Vagina (tissue), 2 donors: ENCODE measurements around the gene ZGPAT. TPM values are rescaled to one million over a fixed set of nuclear protein-coding genes. Genes with fewer than 3 reads are reported as not detected.
A peak's percentile ranks its signal among the peaks of the same experiment; 100 is the strongest.

Experiments used
- DNase-seq, 2 donors: peaks; one replicate each; pipeline ENCODE4 v3.0.0-alpha.2; 2017; ENCODE audit errors: extremely low spot score in 2 of 2
- H3K27ac ChIP-seq: fragments of 200-600 bp; sonication (generic); one replicate; pipeline ENCODE4 v1.5.1; 2019
- H3K27me3 ChIP-seq: fragments of 200-600 bp; sonication (generic); one replicate; pipeline ENCODE4 v1.5.1; 2019
- H3K36me3 ChIP-seq, 2 donors: fragments of 200-600 bp; sonication (generic); one replicate each; pipeline ENCODE4 v1.5.1; 2017 to 2019
- H3K4me1 ChIP-seq: fragments of 200-600 bp; sonication (generic); one replicate; pipeline ENCODE4 v1.5.1; 2019
- H3K4me3 ChIP-seq, 2 donors: fragments of 200-600 bp; sonication (generic); 1 replicate in 1 of 2; 2 replicates in 1 of 2; pipeline ENCODE4 v1.5.1; 2016 to 2019
- H3K9me3 ChIP-seq: fragments of 200-600 bp; sonication (generic); one replicate; pipeline ENCODE4 v1.5.1; 2019
- CTCF ChIP-seq, 3 experiments: fragments of 450-650 bp in 2 of 3; fragments of 200-600 bp in 1 of 3; sonication (generic) in 1 of 3; IDR thresholded peaks; one replicate each; pipeline ENCODE4 v1.5.1; 2017 to 2019; ENCODE audit warnings: antibody characterized with exemption in 3 of 3, mild to moderate bottlenecking in 2 of 3, moderate library complexity in 2 of 3
- POLR2A ChIP-seq, 2 donors: fragments of 450-650 bp; IDR thresholded peaks; one replicate each; pipeline ENCODE4 v1.6.1; 2017; ENCODE audit warnings: antibody characterized with exemption in 2 of 2, mild to moderate bottlenecking in 2 of 2, moderate library complexity in 2 of 2
- POLR2AphosphoS5 ChIP-seq, 2 donors: sonication (generic); formaldehyde crosslinking; IDR thresholded peaks; one replicate each; pipeline ENCODE4 v1.9.0; 2017; ENCODE audit warnings: antibody characterized with exemption in 2 of 2, mild to moderate bottlenecking in 2 of 2, low read depth in 1 of 2; ENCODE audit not compliant: insufficient read depth in 1 of 2
- intact Hi-C: fragments of 100-400 bp; cut with DNase I; formaldehyde crosslinking; loops from one replicate; pipeline ENCODE4 v1.15.1; 2023
- total RNA-seq: library from RNA; depleted of rRNA; stranded (reverse); fragments of >200 nt; gene quantifications from one replicate; pipeline ENCODE4 v1.2.3, GENCODE V29; 2016

Gene ZGPAT
- total RNA-seq, 1 donor from 2014 or later, result 30.4 TPM

GRCh38 chr20:63734111-63734945 is 26.5 kb downstream of the ZGPAT start:
- Histone ChIP-seq H3K27me3 (no peaks in the 10 kb centered on the region), H3K9me3 (no peaks in the 10 kb centered on the region), H3K4me1 (peaks cover 34% of the 10 kb centered on the region), H3K4me3 (no peak overlapping the region), H3K36me3 (peaks cover 0 to 30% of the 10 kb centered on the region in 2 donors), H3K27ac (no peak overlapping the region)
- intact Hi-C loops, result no loop called here
- TF ChIP-seq POLR2AphosphoS5 (IDR thresholded peaks at IDR 0.05; ENCODE audit: insufficient read depth in 1 of 2, low read depth in 1 of 2), result no peak
- TF ChIP-seq POLR2A (IDR thresholded peaks at IDR 0.05), result no peak
- TF ChIP-seq CTCF (IDR thresholded peaks at IDR 0.05), result no peak
- DNase-seq, result no peak

DNA sequence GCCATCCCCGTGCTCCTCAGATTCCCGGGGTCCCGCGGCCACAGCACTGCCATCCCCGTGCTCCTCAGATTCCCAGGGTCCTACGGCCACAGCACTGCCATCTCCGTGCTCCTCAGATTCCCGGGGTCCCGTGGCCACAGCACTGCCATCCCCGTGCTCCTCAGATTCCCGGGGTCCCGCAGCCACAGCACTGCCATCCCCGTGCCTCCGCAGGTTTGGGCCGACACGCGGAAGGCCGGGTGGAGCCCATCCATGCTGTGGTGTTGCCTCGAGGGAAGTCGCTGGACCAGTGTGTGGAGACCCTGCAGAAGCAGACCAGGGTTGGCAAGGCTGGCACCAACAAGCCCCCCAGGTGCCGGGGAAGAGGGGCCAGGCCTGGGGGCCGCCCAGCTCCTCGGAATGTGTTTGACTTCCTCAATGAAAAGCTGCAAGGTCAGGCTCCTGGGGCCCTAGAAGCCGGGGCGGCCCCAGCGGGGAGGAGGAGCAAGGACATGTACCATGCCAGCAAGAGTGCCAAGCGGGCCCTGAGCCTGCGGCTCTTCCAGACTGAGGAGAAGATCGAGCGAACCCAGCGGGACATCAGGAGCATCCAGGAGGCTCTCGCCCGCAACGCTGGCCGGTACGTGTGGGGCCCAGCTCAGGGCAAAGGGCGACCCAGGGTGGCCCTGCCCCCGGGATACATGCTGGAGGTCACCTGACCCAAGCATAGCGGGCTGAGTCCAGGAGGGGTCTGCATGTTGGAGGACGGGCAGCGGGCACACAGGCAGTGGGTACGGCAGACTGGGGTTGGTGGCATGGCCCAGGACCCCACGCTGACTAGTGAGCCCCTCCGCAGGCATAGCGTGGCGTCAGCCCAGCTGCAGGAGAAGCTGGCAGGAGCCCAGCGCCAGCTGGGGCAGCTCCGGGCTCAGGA is 27.4 kb downstream of the ZGPAT start:
- peaks cover 0 to 30% of the 10 kb centered on the region in 2 donors for H3K36me3 ChIP-seq
- peaks cover 34% of the 10 kb centered on the region for H3K4me1 ChIP-seq
- H3K27ac ChIP-seq, result no peak overlapping the region
- no peaks in the 10 kb centered on the region for H3K9me3 ChIP-seq
- no peaks in the 10 kb centered on the region for H3K27me3 ChIP-seq
- no peak for DNase-seq
- no peak overlapping the region for H3K4me3 ChIP-seq
- no peak for TF ChIP-seq CTCF (IDR thresholded peaks at IDR 0.05)
- TF ChIP-seq POLR2AphosphoS5 (IDR thresholded peaks at IDR 0.05; ENCODE audit: insufficient read depth in 1 of 2, low read depth in 1 of 2), result no peak
- intact Hi-C loops, result no loop called here

DNA sequence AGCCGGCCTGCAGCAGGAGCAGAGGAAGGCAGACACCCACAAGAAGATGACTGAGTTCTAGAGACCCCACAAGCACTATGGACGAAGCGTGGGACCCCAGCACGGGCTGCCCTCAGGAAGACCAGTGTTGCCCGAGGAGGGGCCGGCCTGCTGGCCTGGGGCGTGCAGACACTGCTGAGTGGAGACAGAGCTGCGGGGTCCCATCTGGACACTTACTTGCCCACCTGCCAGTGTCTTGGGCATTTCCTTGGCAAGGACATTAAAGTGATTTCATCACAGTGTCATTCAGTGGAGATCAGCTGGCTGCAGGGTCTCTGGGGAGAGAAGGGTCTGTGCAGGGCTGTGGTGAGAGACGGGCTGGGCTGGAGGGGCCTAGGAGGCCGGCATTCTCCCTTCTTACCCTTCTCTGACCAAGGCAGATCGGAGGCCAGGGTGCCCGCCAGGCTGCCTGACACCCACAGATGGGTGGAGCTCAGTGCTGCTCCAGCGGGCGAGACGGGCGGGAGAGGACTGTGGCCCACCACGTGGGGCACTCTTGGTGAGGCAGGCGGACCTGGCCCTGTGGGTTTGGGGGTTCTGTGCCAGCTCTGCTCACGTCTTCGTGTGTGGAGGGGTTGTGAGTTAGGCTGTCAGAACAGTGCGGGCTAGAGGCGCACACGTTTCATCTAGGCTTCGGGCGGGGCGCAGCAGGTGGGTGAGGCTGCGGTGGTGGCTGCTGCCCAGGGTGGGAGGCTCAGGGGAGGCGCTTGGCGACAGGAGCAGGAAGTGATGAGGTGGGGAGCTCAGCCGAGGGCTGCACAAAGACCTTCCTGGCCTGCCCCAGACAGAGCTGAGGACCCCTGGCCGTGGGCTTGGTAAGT is 28.2 kb downstream of the ZGPAT start, which contains the start of gene LIME1:
Gene LIME1, plus strand, starts transcription at position 806 of the 860 bp plus-strand sequence. CDS start 886 bp downstream, outside the sequence.
- Histone ChIP-seq H3K4me3 (peak within 1 kb of the TSS; percentile 29 to 37), H3K4me1 (peaks cover 36% of the 10 kb centered on the region), H3K27me3 (no peaks in the 10 kb centered on the region), H3K36me3 (peaks cover 0 to 30% of the 10 kb centered on the region in 2 donors), H3K27ac (no peak within 1 kb of the TSS), H3K9me3 (no peaks in the 10 kb centered on the region)
- no peak for DNase-seq
- intact Hi-C loops, result no loop called here
- TF ChIP-seq CTCF (IDR thresholded peaks at IDR 0.05) (no peak), POLR2AphosphoS5 (IDR thresholded peaks at IDR 0.05; ENCODE audit: insufficient read depth in 1 of 2, low read depth in 1 of 2) (no peak), POLR2A (IDR thresholded peaks at IDR 0.05) (no peak)

GRCh38 chr20:63736893-63737694 is 29.3 kb downstream of the ZGPAT start:
- Histone ChIP-seq H3K27ac (no peak overlapping the region), H3K4me3 (peak overlapping the region; percentile 29 to 37)
- intact Hi-C loops, result no loop called here

More at GRCh38 chr20:63736893-63737694, 29.3 kb downstream of the ZGPAT start:
- no peak for DNase-seq
- Histone ChIP-seq H3K9me3 (no peaks in the 10 kb centered on the region), H3K36me3 (peaks cover 0 to 32% of the 10 kb centered on the region in 2 donors), H3K27me3 (no peaks in the 10 kb centered on the region), H3K4me1 (peaks cover 46% of the 10 kb centered on the region)
- TF ChIP-seq POLR2A (IDR thresholded peaks at IDR 0.05) (no peak), POLR2AphosphoS5 (IDR thresholded peaks at IDR 0.05; ENCODE audit: insufficient read depth in 1 of 2, low read depth in 1 of 2) (no peak), CTCF (IDR thresholded peaks at IDR 0.05) (no peak)
